AG20443 (cell line): ENCODE results near the gene IL1RAP.
"Not testable (repeated sequence)": the region's sequence is repeated elsewhere in the genome, so short reads cannot be mapped to it uniquely, and the experiment has no call there.

Experiments used
- DNase-seq: peaks from one replicate; pipeline ENCODE4 v3.0.0; 2012; ENCODE audit warnings: low spot score, mixed read lengths

Gene IL1RAP

DNA sequence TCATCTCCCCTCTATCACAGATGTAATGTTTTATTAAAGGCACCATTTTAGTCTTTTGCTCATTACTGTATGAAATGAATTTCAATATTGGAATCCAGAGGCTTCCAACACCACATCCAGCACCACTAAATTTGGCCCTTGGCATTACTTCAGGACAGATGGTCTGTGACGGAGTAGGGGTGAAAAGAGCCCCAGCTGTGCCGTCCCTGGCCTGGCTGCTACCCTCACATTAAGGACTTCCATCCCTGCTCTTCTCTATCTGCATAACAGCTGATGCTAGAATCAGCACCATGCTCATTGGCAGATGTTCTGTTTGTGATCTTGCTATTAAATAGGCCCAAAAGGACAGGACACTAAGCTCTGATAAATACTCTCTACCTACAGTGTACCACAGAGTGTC is 152.9 kb downstream of the IL1RAP start:
- DNase-seq, result no peak

DNA sequence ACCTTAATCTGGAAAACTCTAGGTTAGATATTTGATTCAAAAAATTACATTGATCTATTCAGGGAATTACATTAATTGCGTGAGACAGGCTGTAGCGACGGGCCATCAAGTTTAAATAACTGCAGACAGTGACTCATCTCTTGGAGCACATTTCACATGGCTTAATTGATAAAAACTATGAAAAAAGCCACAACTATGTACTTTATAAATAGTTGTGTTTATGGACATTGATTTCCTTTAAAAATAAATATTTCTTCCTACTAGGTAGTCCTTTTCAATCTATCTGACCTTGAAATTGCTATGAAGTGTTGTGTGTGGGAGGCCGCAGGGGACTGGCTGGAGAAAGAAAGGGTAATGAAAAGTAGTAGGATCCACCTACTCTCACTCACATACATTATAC is 157.8 kb downstream of the IL1RAP start:
- peak; percentile 41 for DNase-seq

DNA sequence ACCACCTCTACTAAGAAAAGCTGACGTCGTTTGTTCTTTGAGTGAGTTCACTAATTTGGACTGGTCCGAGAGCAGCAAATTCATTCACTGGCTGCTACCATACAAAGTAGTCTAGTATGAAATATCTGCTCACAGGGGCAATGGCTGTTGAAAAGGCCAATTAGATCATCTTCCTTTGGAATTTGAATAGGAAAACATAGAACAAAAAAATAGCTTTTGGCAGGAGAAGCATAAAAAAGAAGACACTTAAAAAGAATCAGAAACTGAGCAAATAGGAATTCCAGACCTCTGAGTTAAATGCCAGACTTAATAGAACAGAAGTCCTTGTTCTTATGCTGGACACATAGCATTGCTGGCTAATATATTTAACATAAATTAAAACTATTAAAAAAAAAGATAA is 159.3 kb downstream of the IL1RAP start:
- DNase-seq, result peak; percentile 46

DNA sequence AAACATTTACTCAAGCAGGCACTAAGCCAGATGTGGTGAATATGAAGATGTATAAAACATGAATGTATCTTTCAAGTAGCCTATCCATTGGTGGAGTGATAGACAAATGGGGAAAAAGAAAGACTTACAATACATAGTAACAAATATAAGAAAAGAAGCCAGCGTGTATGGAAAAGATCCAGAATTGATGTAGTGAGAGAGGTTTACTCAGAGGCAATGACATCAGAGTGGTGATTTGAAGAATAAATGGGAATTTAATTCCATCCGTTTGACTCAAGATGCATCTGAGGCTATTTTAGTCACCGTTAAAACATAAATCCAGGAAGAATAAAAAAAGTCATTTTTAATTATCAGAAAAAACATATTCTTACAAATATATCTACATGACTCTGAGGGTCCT is 162.6 kb downstream of the IL1RAP start:
- peak; percentile 17 for DNase-seq

DNA sequence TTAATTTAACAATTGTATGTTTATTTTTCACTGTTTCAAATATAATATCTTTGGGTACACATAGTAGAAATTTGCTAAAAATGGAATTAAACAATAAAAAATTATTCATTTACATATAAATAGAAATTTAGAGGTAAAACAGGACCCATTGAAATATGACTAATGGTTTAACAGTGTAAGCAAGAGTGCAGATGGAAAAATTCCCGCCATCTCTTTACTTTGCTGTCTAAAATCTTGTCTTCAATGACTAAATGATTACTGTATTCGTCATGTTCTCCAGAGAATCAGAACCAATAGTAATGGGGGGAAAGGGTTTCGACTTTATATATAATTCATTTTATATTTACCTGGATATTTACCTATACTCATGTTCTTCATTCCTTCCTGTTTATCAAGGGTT is 163.1 kb downstream of the IL1RAP start:
- DNase-seq, result no peak

GRCh38 chr3:190677868-190678267 is 164.0 kb downstream of the IL1RAP start:
- DNase-seq, result not testable (repeated sequence)

- DNase-seq, result no peak
These were observed 166.8 kb downstream of the IL1RAP start for GRCh38 chr3:190680691-190681090.

DNA sequence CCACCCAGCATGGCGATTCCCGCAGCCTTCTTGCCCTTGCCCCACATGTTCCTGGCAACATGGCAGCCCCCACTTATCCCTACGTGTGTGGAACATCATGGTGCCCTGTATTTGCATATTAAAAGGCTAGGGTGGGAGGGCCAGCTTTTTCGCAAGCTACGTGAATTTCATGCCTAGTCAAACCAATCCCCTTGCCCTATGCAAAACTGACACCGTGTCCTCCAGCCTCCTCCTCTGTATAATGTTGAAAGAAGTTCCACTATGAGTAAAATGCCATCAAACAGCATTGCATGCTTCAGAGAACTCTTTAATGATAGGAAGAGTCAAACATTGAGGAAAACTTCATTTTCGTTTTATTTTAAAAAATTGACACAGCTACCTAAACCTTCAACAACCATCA is 170.9 kb downstream of the IL1RAP start:
- no peak for DNase-seq

GRCh38 chr3:190686011-190686410 is 172.1 kb downstream of the IL1RAP start:
- no peak for DNase-seq

- no peak for DNase-seq
These were observed 176.4 kb downstream of the IL1RAP start for GRCh38 chr3:190690246-190690645.

DNA sequence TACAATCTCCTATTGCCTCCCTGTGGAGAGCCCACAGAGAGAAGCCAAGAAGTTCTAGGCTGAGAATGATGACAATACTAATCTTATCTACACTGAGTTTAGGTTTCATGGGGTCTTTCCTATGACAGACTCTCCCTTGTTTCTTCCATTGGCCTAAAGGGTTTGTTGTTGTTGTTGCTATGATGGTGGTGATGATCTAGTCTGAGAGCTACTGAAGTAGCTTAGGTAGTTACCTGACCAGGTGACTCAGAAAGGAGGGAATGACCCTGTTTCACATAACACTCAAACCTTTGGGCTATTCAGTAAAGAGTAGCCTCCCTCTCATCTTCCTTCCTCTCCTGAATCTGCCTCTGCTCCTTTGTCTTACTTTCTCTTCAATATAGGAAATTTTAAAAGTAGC is 178.4 kb downstream of the IL1RAP start:
- DNase-seq, result no peak

DNA sequence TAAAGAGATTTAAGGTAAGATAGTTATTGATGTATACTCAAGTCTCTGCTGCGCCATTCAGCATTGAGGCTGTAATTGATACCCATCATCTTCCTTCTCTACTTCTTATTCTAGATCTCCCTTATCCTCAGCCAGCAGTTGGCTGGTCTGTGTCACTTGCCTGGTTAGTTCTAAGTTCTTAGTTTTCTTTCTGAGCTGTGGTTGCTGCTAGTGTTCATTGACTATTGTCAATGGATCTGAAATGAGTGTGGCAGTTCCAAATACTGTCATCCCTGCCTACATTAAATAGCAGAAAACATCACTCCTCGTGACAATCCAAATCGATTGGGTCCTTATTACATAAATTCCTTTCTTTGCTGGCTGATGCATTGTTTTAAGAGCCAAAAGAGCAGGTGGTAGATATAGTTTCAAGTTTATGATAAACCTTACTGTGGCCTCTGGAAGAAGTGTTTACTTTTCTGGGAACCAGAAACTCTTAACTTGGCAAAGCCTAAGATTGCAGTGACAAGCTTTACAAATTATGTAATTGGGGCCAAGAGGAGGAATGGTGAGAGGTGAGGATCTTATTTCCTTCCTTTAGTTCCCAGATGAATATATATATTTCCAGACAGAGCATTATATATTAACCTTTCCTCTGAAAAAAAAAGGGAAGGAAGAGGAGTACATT is 180.6 kb downstream of the IL1RAP start:
- no peak for DNase-seq

- DNase-seq, result no peak
These were observed 181.3 kb downstream of the IL1RAP start for GRCh38 chr3:190695225-190695624.

GRCh38 chr3:190695994-190696393 is 182.1 kb downstream of the IL1RAP start:
- DNase-seq, result no peak

DNA sequence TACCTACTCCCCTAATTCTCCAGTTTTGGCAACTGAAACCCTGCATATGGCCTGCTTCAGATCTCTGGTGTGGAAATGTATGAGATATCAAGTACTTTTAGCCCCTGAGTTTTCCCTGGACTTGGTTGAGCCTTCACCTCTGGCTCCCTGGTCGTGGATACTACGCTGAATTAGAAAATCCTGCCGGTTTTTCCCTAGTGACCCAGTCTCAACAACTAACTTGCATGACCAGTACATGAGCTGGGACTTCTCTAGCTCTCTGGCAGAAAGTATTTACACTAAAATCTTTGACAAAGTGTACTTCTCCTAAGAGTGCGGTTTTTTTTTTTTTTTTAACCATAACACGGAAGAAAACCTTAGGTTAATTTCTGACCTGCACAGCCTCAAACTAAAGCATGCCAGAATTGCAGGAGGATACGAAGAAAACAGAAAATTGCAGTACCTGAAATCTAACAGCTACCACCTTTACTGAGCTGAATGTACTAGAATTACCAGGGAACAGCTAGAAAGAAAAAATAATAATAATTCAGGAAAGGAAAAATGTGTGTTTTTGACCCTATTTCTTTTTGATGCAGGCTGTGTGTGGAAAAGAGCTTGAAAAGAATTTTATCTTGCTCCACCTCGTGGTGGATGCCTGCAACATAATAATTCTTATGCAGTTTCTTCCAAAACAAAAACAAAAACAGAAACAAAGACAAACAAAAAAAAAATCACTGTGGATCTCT is 183.1 kb downstream of the IL1RAP start:
- DNase-seq, result peak; percentile 46

DNA sequence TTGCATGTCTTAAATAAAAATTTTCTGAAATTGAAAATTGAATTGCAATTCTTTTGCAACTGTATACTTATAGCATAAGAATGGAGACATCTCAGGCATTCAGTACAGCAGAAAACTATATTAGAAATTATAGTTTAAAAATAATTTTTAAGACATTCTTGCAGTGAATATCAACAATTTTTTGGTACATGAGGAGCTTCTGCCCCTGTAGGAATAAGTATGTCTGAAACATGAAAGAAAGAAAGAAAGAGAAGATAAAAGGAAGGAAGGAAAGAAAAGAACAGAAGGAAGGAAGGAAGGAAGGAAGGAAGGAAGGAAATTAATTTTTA is 183.6 kb downstream of the IL1RAP start:
- DNase-seq, result no peak

DNA sequence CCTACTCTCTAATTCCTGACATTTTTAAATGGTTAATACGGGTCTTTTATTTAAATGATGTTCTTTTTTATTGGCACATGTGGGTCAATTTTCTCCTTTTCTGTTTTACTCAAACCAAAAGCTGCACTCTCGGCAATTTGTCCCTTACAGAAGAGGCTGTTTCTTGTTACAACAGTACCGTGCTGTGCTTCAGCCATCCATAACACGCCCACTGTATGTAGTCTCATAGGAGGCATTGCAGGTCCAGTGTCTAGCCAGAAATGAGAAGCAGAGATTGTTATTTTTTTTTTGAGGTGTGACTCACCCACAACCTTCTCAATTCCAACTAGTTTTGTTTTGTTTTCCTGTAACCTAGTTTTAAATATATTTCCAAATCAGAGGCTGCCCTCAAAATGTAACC is 184.0 kb downstream of the IL1RAP start:
- DNase-seq, result peak; percentile 71

- no peak for DNase-seq
These were observed 185.9 kb downstream of the IL1RAP start for GRCh38 chr3:190699776-190700175.

DNA sequence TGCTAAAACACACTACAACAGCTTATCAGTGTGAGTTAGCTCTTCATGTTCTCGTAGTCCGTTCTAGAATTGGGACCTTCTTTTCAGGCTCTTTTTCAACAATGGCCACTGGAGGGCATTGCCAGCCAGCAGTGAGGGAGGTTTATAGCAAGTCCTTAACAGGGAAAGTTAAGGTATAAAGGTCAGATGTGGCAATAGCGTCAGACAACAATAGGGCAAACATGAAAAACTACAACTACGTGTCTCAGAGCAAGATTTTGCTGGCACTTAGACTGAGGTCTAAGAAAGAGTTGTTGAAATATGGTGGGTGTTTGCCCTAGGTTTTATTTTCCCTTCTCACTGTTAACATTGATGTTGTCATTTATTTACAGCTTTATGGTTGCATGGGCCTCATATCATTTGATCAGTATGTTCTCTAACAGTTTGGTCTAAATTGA is 187.2 kb downstream of the IL1RAP start:
- DNase-seq, result peak; percentile 54

DNA sequence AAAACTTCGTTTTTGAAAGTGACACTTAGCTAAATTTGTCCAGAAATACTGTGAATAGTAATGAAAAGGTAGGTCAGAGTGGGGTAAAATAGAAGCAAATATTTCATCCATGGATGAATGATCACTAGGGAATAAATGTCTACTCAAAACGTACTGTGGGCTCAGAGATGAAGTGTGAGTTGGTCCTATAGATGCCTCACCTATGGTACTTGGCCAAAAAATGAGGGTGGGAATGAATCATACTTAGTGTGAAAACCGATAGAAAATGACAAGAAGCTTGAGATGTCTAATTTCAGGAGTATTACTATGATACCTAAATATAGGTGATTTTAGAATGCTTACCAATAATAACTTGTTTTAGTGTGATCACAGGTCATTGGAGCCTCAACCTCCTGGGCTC is 192.7 kb downstream of the IL1RAP start:
- DNase-seq, result no peak
